PC-3 (cell line): ENCODE results near the gene MYO16. TPM values are rescaled to one million over a fixed set of nuclear protein-coding genes. Genes with fewer than 3 reads are reported as not detected.

Experiments
- ATAC-seq: fragments of 200-7000 bp; cut with Tn5 transposase; 2 replicates; pipeline ENCODE4 v1.9.1; 2020; ENCODE audit warnings: mild to moderate bottlenecking, moderate library complexity
- BruUV-seq: library from RNA; stranded (reverse); fragments of 400-500 nt; replicated peaks from 2 replicates; lab custom pipeline; 2021; lab: Mats Ljungman, UMichigan
- CTCF ChIA-PET: fragments of 300-600 bp; sonication (Branson Sonifier 250); formaldehyde crosslinking; loops from one replicate; lab custom pipeline; 2022; ENCODE audit warnings: antibody characterized with exemption; lab: Charles Lee
- POLR2A ChIA-PET: fragments of 300-600 bp; sonication (Branson Sonifier 250); formaldehyde crosslinking; loops from one replicate; lab custom pipeline; 2022; ENCODE audit warnings: antibody characterized with exemption; ENCODE audit not compliant: unreplicated experiment; lab: Charles Lee
- DNase-seq: peaks from one replicate; pipeline ENCODE4 v3.0.0-alpha.2; 2015
- H2AFZ ChIP-seq: fragments of 300-600 bp; sonication (generic); 2 replicates; pipeline ENCODE4 v1.6.0; 2016; ENCODE audit warnings: antibody characterized with exemption, low read length
- H3F3A ChIP-seq: fragments of 300-600 bp; sonication (generic); one replicate; pipeline ENCODE4 v1.6.0; 2017; ENCODE audit warnings: antibody characterized with exemption, low read length, control low read depth, mild to moderate bottlenecking; ENCODE audit not compliant: unreplicated experiment
- H3K27ac ChIP-seq: fragments of 300-600 bp; sonication (generic); 2 replicates; pipeline ENCODE4 v1.5.1; 2016; ENCODE audit warnings: mild to moderate bottlenecking, low read length
- H3K27me3 ChIP-seq: fragments of 300-600 bp; sonication (generic); 2 replicates; pipeline ENCODE4 v1.6.1; 2016; ENCODE audit warnings: low read length, mixed read lengths
- H3K36me3 ChIP-seq: fragments of 300-600 bp; sonication (generic); 2 replicates; pipeline ENCODE4 v1.6.1; 2016; ENCODE audit warnings: low read depth, mixed run types, low read length, mixed read lengths
- H3K4me1 ChIP-seq: fragments of 300-600 bp; sonication (generic); 2 replicates; pipeline ENCODE4 v1.5.1; 2016; ENCODE audit warnings: low read length; ENCODE audit not compliant: insufficient read depth
- H3K4me2 ChIP-seq: fragments of 300-600 bp; sonication (generic); 2 replicates; pipeline ENCODE4 v1.6.0; 2016; ENCODE audit warnings: low read length
- H3K4me3 ChIP-seq: fragments of 300-600 bp; sonication (generic); 2 replicates; pipeline ENCODE4 v1.5.1; 2016; ENCODE audit warnings: mild to moderate bottlenecking, low read length, mixed read lengths
- H3K79me2 ChIP-seq: fragments of 300-600 bp; sonication (generic); 2 replicates; pipeline ENCODE4 v1.6.1; 2017; ENCODE audit warnings: low read length, mixed read lengths
- H3K9ac ChIP-seq: fragments of 300-600 bp; sonication (generic); 2 replicates; pipeline ENCODE4 v1.6.0; 2016; ENCODE audit warnings: mild to moderate bottlenecking, low read length
- H3K9me2 ChIP-seq: fragments of 300-600 bp; sonication (generic); replicated peaks from 2 replicates; pipeline ENCODE4 v1.6.1; 2016; ENCODE audit warnings: mixed run types, low read length, mixed read lengths
- H3K9me3 ChIP-seq: fragments of 300-600 bp; sonication (generic); 2 replicates; pipeline ENCODE4 v1.6.1; 2016; ENCODE audit warnings: low read length, mixed read lengths
- H4K20me1 ChIP-seq: fragments of 300-600 bp; sonication (generic); 2 replicates; pipeline ENCODE4 v1.6.1; 2016; ENCODE audit warnings: low read length, mixed read lengths
- EZH2 ChIP-seq: fragments of 300-600 bp; sonication (generic); IDR thresholded peaks from one replicate; pipeline ENCODE4 v1.6.1; 2017; ENCODE audit warnings: antibody characterized with exemption, mild to moderate bottlenecking, low read length; ENCODE audit not compliant: unreplicated experiment
- EZH2phosphoT487 ChIP-seq: fragments of 300-600 bp; sonication (generic); IDR thresholded peaks from 2 replicates; pipeline ENCODE4 v1.6.1; 2018; ENCODE audit warnings: mild to moderate bottlenecking, antibody characterized with exemption, low read length, borderline replicate concordance
- intact Hi-C: fragments of 100-400 bp; cut with micrococcal nuclease; formaldehyde crosslinking; loops from 2 replicates; pipeline ENCODE4 v1.9.0; 2023
- total RNA-seq: library from RNA; depleted of rRNA; stranded (reverse); fragments of >200 nt; gene quantifications from 2 replicates; pipeline ENCODE4 v1.2.3, GENCODE V29; 2014
- TF ChIP-seq, protein P1 (sequence below): fragments of 300-600 bp; sonication (generic); conservative IDR thresholded peaks from 2 replicates; pipeline ENCODE4 v1.5.1; 2017; ENCODE audit warnings: antibody characterized with exemption, low read depth, mild to moderate bottlenecking, low read length

Gene MYO16
- total RNA-seq, 1 experiment from 2014 or later: not detected

DNA sequence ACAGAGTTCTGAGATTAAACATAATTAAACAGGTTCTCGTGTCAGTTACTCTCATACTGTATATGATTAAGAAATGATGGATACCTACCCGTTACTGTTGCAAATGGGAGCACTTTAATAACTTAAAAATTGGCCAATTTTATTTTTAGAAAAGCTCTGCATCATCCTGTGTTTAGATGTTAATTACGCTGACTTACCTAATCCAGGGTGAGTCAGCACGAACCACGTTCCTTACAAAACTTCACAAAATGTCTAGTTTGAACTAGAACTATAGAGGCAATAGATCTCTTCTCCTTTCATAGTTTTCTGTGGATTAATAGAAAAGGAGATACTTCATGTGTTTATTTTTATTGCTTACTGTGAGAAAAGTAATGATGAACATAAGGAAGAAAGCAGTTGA lies 363.9 kb downstream of the MYO16 start:
- BruUV-seq: no TSS peak
- Histone ChIP-seq H3K9me2 (no peaks in the 10 kb centered on the region), H3K4me3 (no peak overlapping the region), H3K9ac (peak overlapping the region; percentile 4; the same call in 1 of the 2 replicates), H3K27me3 (no peaks in the 10 kb centered on the region), H3K9me3 (no peaks in the 10 kb centered on the region), H3K4me1 (peaks cover 5% of the 10 kb centered on the region; the same call in 1 of the 2 replicates), H3K4me2 (no peak overlapping the region), H3K79me2 (no peaks in the 10 kb centered on the region), H3K36me3 (no peaks in the 10 kb centered on the region), H3K27ac (no peak overlapping the region), H2AFZ (no peak overlapping the region), H4K20me1 (no peaks in the 10 kb centered on the region), H3F3A (no peaks in the 10 kb centered on the region)
- ATAC-seq (no peak), DNase-seq (no peak)
- POLR2A ChIA-PET: no interaction called here
- CTCF ChIA-PET: no interaction called here
- no peak for TF ChIP-seq EZH2
- TF ChIP-seq, protein P1, sequence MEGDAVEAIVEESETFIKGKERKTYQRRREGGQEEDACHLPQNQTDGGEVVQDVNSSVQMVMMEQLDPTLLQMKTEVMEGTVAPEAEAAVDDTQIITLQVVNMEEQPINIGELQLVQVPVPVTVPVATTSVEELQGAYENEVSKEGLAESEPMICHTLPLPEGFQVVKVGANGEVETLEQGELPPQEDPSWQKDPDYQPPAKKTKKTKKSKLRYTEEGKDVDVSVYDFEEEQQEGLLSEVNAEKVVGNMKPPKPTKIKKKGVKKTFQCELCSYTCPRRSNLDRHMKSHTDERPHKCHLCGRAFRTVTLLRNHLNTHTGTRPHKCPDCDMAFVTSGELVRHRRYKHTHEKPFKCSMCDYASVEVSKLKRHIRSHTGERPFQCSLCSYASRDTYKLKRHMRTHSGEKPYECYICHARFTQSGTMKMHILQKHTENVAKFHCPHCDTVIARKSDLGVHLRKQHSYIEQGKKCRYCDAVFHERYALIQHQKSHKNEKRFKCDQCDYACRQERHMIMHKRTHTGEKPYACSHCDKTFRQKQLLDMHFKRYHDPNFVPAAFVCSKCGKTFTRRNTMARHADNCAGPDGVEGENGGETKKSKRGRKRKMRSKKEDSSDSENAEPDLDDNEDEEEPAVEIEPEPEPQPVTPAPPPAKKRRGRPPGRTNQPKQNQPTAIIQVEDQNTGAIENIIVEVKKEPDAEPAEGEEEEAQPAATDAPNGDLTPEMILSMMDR: no peak
- no peak for TF ChIP-seq EZH2phosphoT487
- intact Hi-C loops: no loop called here

DNA sequence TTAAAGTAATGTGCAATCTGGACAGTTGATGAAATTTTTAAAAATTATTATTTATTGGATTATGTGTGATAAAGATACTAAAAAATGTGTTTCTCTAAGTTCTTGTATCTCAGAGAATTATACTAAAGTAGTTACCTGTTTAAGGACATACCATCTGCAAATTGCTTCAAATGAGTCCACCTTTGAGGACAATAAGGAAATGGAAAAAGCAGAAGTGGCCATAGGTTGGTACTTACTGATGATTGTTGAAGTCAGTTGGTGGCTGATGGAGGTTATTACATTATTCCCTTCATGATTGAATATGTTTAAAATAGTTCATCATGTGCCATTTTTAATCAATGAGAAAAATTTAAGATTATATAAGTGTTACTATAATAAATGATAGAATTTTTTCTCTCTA lies 367.0 kb downstream of the MYO16 start:
- no peak overlapping the region for H3K4me2 ChIP-seq
- no peak overlapping the region for H2AFZ ChIP-seq
- no TSS peak for BruUV-seq
- no peaks in the 10 kb centered on the region for H3K36me3 ChIP-seq
- H3F3A ChIP-seq: no peaks in the 10 kb centered on the region
- ChIA-PET POLR2A (no interaction called here), CTCF (no interaction called here)
- H4K20me1 ChIP-seq: no peaks in the 10 kb centered on the region
- no peaks in the 10 kb centered on the region for H3K79me2 ChIP-seq
- H3K27me3 ChIP-seq: no peaks in the 10 kb centered on the region
- H3K9me2 ChIP-seq: no peaks in the 10 kb centered on the region
- no peak overlapping the region for H3K9ac ChIP-seq
- DNase-seq (no peak), ATAC-seq (no peak)
- H3K27ac ChIP-seq: no peak overlapping the region
- no peak for TF ChIP-seq EZH2
- TF ChIP-seq EZH2phosphoT487: no peak
- TF ChIP-seq, protein P1: no peak
- H3K4me1 ChIP-seq: peaks cover 5% of the 10 kb centered on the region; the same call in 1 of the 2 replicates
- intact Hi-C loops: no loop called here
- H3K4me3 ChIP-seq: no peak overlapping the region
- no peaks in the 10 kb centered on the region for H3K9me3 ChIP-seq

DNA sequence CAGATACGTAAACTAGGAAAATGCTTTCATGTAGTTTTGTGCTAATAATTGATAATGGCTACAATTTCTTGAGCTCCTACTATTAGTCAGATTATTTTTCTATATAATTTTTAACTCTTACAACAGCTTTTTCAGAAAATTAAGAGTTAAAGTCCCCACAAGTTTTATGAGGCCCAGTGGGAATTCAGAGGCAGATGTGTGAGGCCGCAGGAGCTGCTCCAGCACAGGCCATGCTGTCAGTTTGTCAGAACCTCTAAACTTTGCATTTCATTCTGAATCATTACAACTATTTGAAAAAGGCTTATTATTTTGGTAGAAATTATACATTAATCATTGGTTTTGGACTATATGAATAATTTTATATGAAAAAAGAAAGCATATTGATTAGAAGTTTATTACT lies 370.8 kb downstream of the MYO16 start:
- no peaks in the 10 kb centered on the region for H3K36me3 ChIP-seq
- H3K9ac ChIP-seq: no peak overlapping the region
- peaks cover 16% of the 10 kb centered on the region for H3K27me3 ChIP-seq
- H4K20me1 ChIP-seq: no peaks in the 10 kb centered on the region
- no peaks in the 10 kb centered on the region for H3F3A ChIP-seq
- H2AFZ ChIP-seq: no peak overlapping the region
- intact Hi-C loops: no loop called here
- ATAC-seq (no peak), DNase-seq (no peak)
- H3K9me3 ChIP-seq: no peaks in the 10 kb centered on the region
- CTCF ChIA-PET: no interaction called here
- H3K4me2 ChIP-seq: no peak overlapping the region
- H3K79me2 ChIP-seq: no peaks in the 10 kb centered on the region
- no peaks in the 10 kb centered on the region for H3K9me2 ChIP-seq
- TF ChIP-seq, protein P1: no peak
- TF ChIP-seq EZH2 (no peak), EZH2phosphoT487 (no peak)
- no peak overlapping the region for H3K27ac ChIP-seq
- no peak overlapping the region for H3K4me3 ChIP-seq
- H3K4me1 ChIP-seq: no peaks in the 10 kb centered on the region
- POLR2A ChIA-PET: no interaction called here
- no TSS peak for BruUV-seq
